ENCODE data around the gene SORBS2. TPM values are rescaled to one million over a fixed set of nuclear protein-coding genes. Genes with fewer than 3 reads are reported as not detected.

The SORBS2 gene
- total RNA-seq, 1 experiment from 2014 or later, result 44.5 TPM

GRCh38 chr4:185833055-185833598 is 21.1 kb upstream of the SORBS2 start:
- DNase-seq (ENCODE audit: low spot score) (no peak), ATAC-seq (no peak)
- TF ChIP-seq AFF4 (CRISPR knock-in tag; IDR thresholded peaks at IDR 0.05; ENCODE audit: borderline replicate concordance), result no peak
- TF ChIP-seq ZBTB21 (CRISPR knock-in tag; IDR thresholded peaks at IDR 0.05; ENCODE audit: borderline replicate concordance), result no peak
- TF ChIP-seq KAT7 (CRISPR knock-in tag; IDR thresholded peaks at IDR 0.05; ENCODE audit: borderline replicate concordance), result no peak
- no peak for TF ChIP-seq GABPB1 (CRISPR knock-in tag; IDR thresholded peaks at IDR 0.05)
- TF ChIP-seq JUN (CRISPR knock-in tag; IDR thresholded peaks at IDR 0.05), result no peak
- TF ChIP-seq ESRRA (CRISPR knock-in tag; IDR thresholded peaks at IDR 0.05; ENCODE audit: borderline replicate concordance), result no peak
- no peak for TF ChIP-seq ATF2 (CRISPR knock-in tag; IDR thresholded peaks at IDR 0.05; ENCODE audit: borderline replicate concordance, low read depth)
- no peak for TF ChIP-seq USF2 (CRISPR knock-in tag; IDR thresholded peaks at IDR 0.05)
- no peak for TF ChIP-seq ZNF281 (CRISPR knock-in tag; IDR thresholded peaks at IDR 0.05)
- TF ChIP-seq IRF1 (CRISPR knock-in tag; IDR thresholded peaks at IDR 0.05), result no peak
- no peak for TF ChIP-seq TCF7 (CRISPR knock-in tag; IDR thresholded peaks at IDR 0.05; ENCODE audit: low read depth)
- no peak for TF ChIP-seq TEAD1 (CRISPR knock-in tag; IDR thresholded peaks at IDR 0.05)
- no peak for TF ChIP-seq NFE2L1 (CRISPR knock-in tag; IDR thresholded peaks at IDR 0.05)
- no peak for TF ChIP-seq NR1H2 (CRISPR knock-in tag; IDR thresholded peaks at IDR 0.05)
- no peak for TF ChIP-seq ZBTB43 (CRISPR knock-in tag; IDR thresholded peaks at IDR 0.05)
- ChIA-PET POLR2A (no interaction called here), CTCF (no interaction called here)
- Mint-ChIP-seq H3K4me1 (peaks cover 30% of the 10 kb centered on the region), H3K4me3 (no peak overlapping the region), H3K36me3 (peaks cover 5% of the 10 kb centered on the region; the same call in 1 of the 2 replicates), H3K9me3 (peaks cover 8% of the 10 kb centered on the region), H3K27me3 (ENCODE audit: low read depth) (peaks cover 3% of the 10 kb centered on the region; the same call in 1 of the 2 replicates), H3K27ac (no peak overlapping the region)

Measured in WTC11 (cell line).